HCT116 (cell line): ENCODE data around the gene PDE4D. TPM values are rescaled to one million over a fixed set of nuclear protein-coding genes. Genes with fewer than 3 reads are reported as not detected.
"Not testable (repeated sequence)": the region's sequence is repeated elsewhere in the genome, so short reads cannot be mapped to it uniquely, and the experiment has no call there.

ENCODE experiments used
- ATAC-seq: fragments of 200-7000 bp; cut with Tn5 transposase; 2 replicates; pipeline ENCODE4 v1.9.1; 2020; ENCODE audit warnings: mild to moderate bottlenecking, moderate library complexity
- BruUV-seq: library from RNA; stranded (reverse); fragments of 400-500 nt; replicated peaks from 2 replicates; lab custom pipeline; 2021; lab: Mats Ljungman, UMichigan
- CTCF ChIA-PET: fragments of 300-600 bp; sonication (Branson Sonifier 250); formaldehyde crosslinking; loops from one replicate; lab custom pipeline; 2021; ENCODE audit warnings: antibody characterized with exemption; lab: Charles Lee
- POLR2A ChIA-PET: fragments of 300-600, 350-600 bp; sonication (Branson Sonifier 250); formaldehyde crosslinking; loops from one replicate; lab custom pipeline; 2021; ENCODE audit warnings: antibody characterized with exemption; lab: Charles Lee
- RAD21 ChIA-PET, 2 experiments: fragments of 300-600 bp; sonication (Branson Sonifier 250); formaldehyde crosslinking; loops; one replicate each; lab custom pipeline; 2023; ENCODE audit warnings: low total read pairs in 2 of 2; ENCODE audit not compliant: uncharacterized antibody in 2 of 2, unreplicated experiment in 2 of 2, low non-redundant PET in 1 of 2; lab: Charles Lee
- DNase-seq: peaks from one replicate; pipeline ENCODE4 v3.0.0-alpha.2; 2010; ENCODE audit warnings: low read depth, low spot score
- H2AFZ ChIP-seq: fragments of 200-600 bp; shearing (Covaris generic), sonication (generic); 2 replicates; pipeline ENCODE4 v1.6.1; 2017; ENCODE audit warnings: low read depth, mixed run types, mixed read lengths, antibody characterized with exemption, low read length; ENCODE audit not compliant: poor library complexity, severe bottlenecking
- H3K27ac ChIP-seq: 2 replicates; pipeline ENCODE4 v1.5.1; 2012; ENCODE audit warnings: low read depth, low read length
- H3K27me3 ChIP-seq: fragments of 200-600 bp; sonication (generic); 2 replicates; pipeline ENCODE4 v1.6.1; 2016; ENCODE audit warnings: mixed run types, low read length, mixed read lengths; ENCODE audit not compliant: insufficient read depth
- H3K36me3 ChIP-seq, 2 experiments: fragments of 200-500 bp in 1 of 2; fragments of 200-600 bp in 1 of 2; sonication (Bioruptor generic) in 1 of 2; sonication (generic) in 1 of 2; 2 replicates each; pipeline versions ENCODE4 v1.5.1 to v1.6.1; 2014 to 2016; ENCODE audit warnings: low read length in 2 of 2, inconsistent platforms in 1 of 2, mixed read lengths in 1 of 2, mixed run types in 1 of 2; ENCODE audit not compliant: insufficient read depth in 2 of 2, control insufficient read depth in 1 of 2
- H3K4me1 ChIP-seq, 2 experiments: fragments of 200-600 bp in 1 of 2; sonication (generic) in 1 of 2; 2 replicates each; pipeline versions ENCODE4 v1.5.1 to v1.6.1; 2012 to 2017; ENCODE audit warnings: low read length in 2 of 2, inconsistent platforms in 1 of 2, mild to moderate bottlenecking in 1 of 2, mixed read lengths in 1 of 2, mixed run types in 1 of 2, moderate library complexity in 1 of 2; ENCODE audit not compliant: insufficient read depth in 2 of 2, control insufficient read depth in 1 of 2
- H3K4me2 ChIP-seq: fragments of 200-600 bp; sonication (generic); 2 replicates; pipeline ENCODE4 v1.6.1; 2017; ENCODE audit warnings: mixed run types, low read length, mixed read lengths
- H3K4me3 ChIP-seq, 2 experiments: fragments of 200-600 bp in 1 of 2; sonication (generic) in 1 of 2; replicated peaks in 1 of 2; 2 replicates each; pipeline ENCODE4 v1.5.1; 2011 to 2016; ENCODE audit warnings: low read length in 2 of 2, control low read depth in 1 of 2, low read depth in 1 of 2, mild to moderate bottlenecking in 1 of 2, mixed read lengths in 1 of 2, mixed run types in 1 of 2
- H3K79me2 ChIP-seq: fragments of 200-600 bp; sonication (generic); 2 replicates; pipeline ENCODE4 v1.6.1; 2017; ENCODE audit warnings: mild to moderate bottlenecking, mixed run types, low read length, moderate library complexity, mixed read lengths; ENCODE audit not compliant: insufficient read depth
- H3K9ac ChIP-seq: fragments of 200-600 bp; sonication (generic); 2 replicates; pipeline ENCODE4 v1.6.1; 2016; ENCODE audit warnings: low read length, mixed read lengths
- H3K9me2 ChIP-seq: fragments of 200-600 bp; sonication (generic), shearing (Covaris generic); 2 replicates; pipeline ENCODE4 v1.6.1; 2017; ENCODE audit warnings: mixed run types, mild to moderate bottlenecking, moderate library complexity; ENCODE audit not compliant: insufficient read depth
- H3K9me3 ChIP-seq, 2 experiments: fragments of 200-500 bp in 1 of 2; fragments of 200-600 bp in 1 of 2; sonication (Bioruptor generic) in 1 of 2; sonication (generic) in 1 of 2; 2 replicates each; pipeline ENCODE4 v1.6.1; 2014 to 2017; ENCODE audit warnings: low read length in 2 of 2, mixed read lengths in 2 of 2, inconsistent platforms in 1 of 2, low read depth in 1 of 2, mild to moderate bottlenecking in 1 of 2, mixed run types in 1 of 2, moderate library complexity in 1 of 2; ENCODE audit not compliant: control insufficient read depth in 1 of 2, insufficient read depth in 1 of 2
- H4K20me1 ChIP-seq: fragments of 200-600 bp; sonication (generic), shearing (Covaris generic); 2 replicates; pipeline ENCODE4 v1.6.1; 2017; ENCODE audit warnings: mixed run types, mild to moderate bottlenecking, moderate library complexity; ENCODE audit not compliant: insufficient read depth
- CEBPB ChIP-seq: IDR thresholded peaks from 2 replicates; pipeline ENCODE4 v1.6.1; 2012; ENCODE audit warnings: low read depth
- CTCF ChIP-seq, 3 experiments: fragments of 200-600 bp in 1 of 3; sonication (generic) in 1 of 3; IDR thresholded peaks in 2 of 3; conservative IDR thresholded peaks in 1 of 3; 2 replicates each; pipeline ENCODE4 v1.5.1; 2012 to 2017; ENCODE audit warnings: low read depth in 2 of 3, low read length in 2 of 3, antibody characterized with exemption in 1 of 3, borderline replicate concordance in 1 of 3, control low read depth in 1 of 3, mild to moderate bottlenecking in 1 of 3, mixed read lengths in 1 of 3, mixed run types in 1 of 3, moderate library complexity in 1 of 3; ENCODE audit not compliant: insufficient read depth in 1 of 3
- EGR1 ChIP-seq: IDR thresholded peaks from 2 replicates; pipeline ENCODE4 v1.6.1; 2012; ENCODE audit warnings: low read depth
- ELF1 ChIP-seq: IDR thresholded peaks from 2 replicates; pipeline ENCODE4 v1.6.1; 2012; ENCODE audit warnings: low read depth, borderline replicate concordance
- EZH2phosphoT487 ChIP-seq: fragments of 200-600 bp; IDR thresholded peaks from 2 replicates; pipeline ENCODE4 v1.6.1; 2018; ENCODE audit warnings: antibody characterized with exemption, borderline replicate concordance
- RAD21 ChIP-seq: IDR thresholded peaks from 2 replicates; pipeline ENCODE4 v1.6.1; 2012; ENCODE audit warnings: low read depth, mild to moderate bottlenecking
- ZFX ChIP-seq: fragments of 450-650 bp; IDR thresholded peaks from 2 replicates; pipeline ENCODE4 v1.6.1; 2017
- intact Hi-C: fragments of 100-400 bp; cut with micrococcal nuclease; formaldehyde crosslinking; loops from 2 replicates; pipeline ENCODE4 v1.10.0; 2022
- total RNA-seq: library from RNA; stranded (reverse); gene quantifications from one replicate; pipeline ENCODE4 v1.2.1, GENCODE V29; 2021; ENCODE audit not compliant: unreplicated experiment

PDE4D gene
- total RNA-seq, 1 experiment from 2014 or later: 1.1 TPM

- no peak for ATAC-seq
- H3K9me3 ChIP-seq: no peaks in the 10 kb centered on the region
- no peak overlapping the region for H2AFZ ChIP-seq
- H3K36me3 ChIP-seq: no peaks in the 10 kb centered on the region
- DNase-seq: no peak
- no peaks in the 10 kb centered on the region for H3K4me1 ChIP-seq
- intact Hi-C loops: no loop called here
- RAD21 ChIA-PET: no interaction called here
- POLR2A ChIA-PET: no interaction called here
- no peaks in the 10 kb centered on the region for H3K79me2 ChIP-seq
- no peak overlapping the region for H3K4me2 ChIP-seq
- H3K27ac ChIP-seq: no peak overlapping the region
- peaks cover 11% of the 10 kb centered on the region for H3K27me3 ChIP-seq
- no peak for TF ChIP-seq EGR1
- TF ChIP-seq CEBPB: no peak
- TF ChIP-seq EZH2phosphoT487: no peak
- TF ChIP-seq ZFX: no peak
- no peak overlapping the region for H3K9ac ChIP-seq
- no peak overlapping the region for H3K4me3 ChIP-seq
- CTCF ChIA-PET: no interaction called here
- no TSS peak for BruUV-seq
- no peaks in the 10 kb centered on the region for H4K20me1 ChIP-seq
- no peaks in the 10 kb centered on the region for H3K9me2 ChIP-seq
These were observed 507.8 kb downstream of the PDE4D start for GRCh38 chr5:59385700-59386099.

GRCh38 chr5:59380350-59380951 lies 513.1 kb downstream of the PDE4D start:
- Histone ChIP-seq H3K9me3 (no peaks in the 10 kb centered on the region), H3K79me2 (no peaks in the 10 kb centered on the region), H3K4me2 (no peak overlapping the region), H3K4me1 (no peaks in the 10 kb centered on the region), H3K9ac (no peak overlapping the region), H3K27me3 (no peaks in the 10 kb centered on the region), H3K9me2 (no peaks in the 10 kb centered on the region), H3K36me3 (no peaks in the 10 kb centered on the region), H4K20me1 (no peaks in the 10 kb centered on the region; the same call in 1 of the 2 replicates), H3K4me3 (no peak overlapping the region), H2AFZ (no peak overlapping the region), H3K27ac (no peak overlapping the region)
- intact Hi-C loops: loop anchor here (1.0 kb wide), 1 partner anchor 192 kb away; no protein-coding TSS in a partner anchor
- ChIA-PET RAD21 (interaction anchor here in 1 of 2 experiments (1.2 kb wide), 1 partner anchor 192 kb away, joined by 3 read pairs; no protein-coding TSS in a partner anchor), CTCF (interaction anchor here (0.7 to 2.7 kb wide), 11 partner anchors 11 to 420 kb away, joined by 3 to 61 read pairs (median 4); no protein-coding TSS in a partner anchor), POLR2A (interaction anchor here (1.7 kb wide), 1 partner anchor 192 kb away, joined by 10 read pairs; no protein-coding TSS in a partner anchor)
- BruUV-seq: no TSS peak
- DNase-seq (peak; percentile 37), ATAC-seq (peak; percentile 47; the same call in 1 of the 2 replicates)
- TF ChIP-seq ELF1 (no peak), RAD21 (peak; percentile 50), CTCF (IDR thresholded peaks at IDR 0.05 in 2 of 3, conservative IDR thresholded peaks at IDR 0.05 in 1 of 3; ENCODE audit: borderline replicate concordance in 1 of 3, insufficient read depth in 1 of 3, low read depth in 2 of 3, low read length in 2 of 3) (peak; percentile 25 to 54 (median 47); a peak in 4 of 6 replicates)

- H3K36me3 ChIP-seq, DNase-seq, H3K9me2 ChIP-seq, ATAC-seq, CTCF ChIA-PET, H3K4me3 ChIP-seq, H3K79me2 ChIP-seq, intact Hi-C loops, H4K20me1 ChIP-seq, POLR2A ChIA-PET, RAD21 ChIA-PET, H3K9me3 ChIP-seq, H2AFZ ChIP-seq, BruUV-seq, H3K9ac ChIP-seq, H3K4me2 ChIP-seq, H3K4me1 ChIP-seq, H3K27ac ChIP-seq: not testable (repeated sequence)
- H3K27me3 ChIP-seq: peaks cover 14% of the 10 kb centered on the region
These were observed 519.5 kb downstream of the PDE4D start for GRCh38 chr5:59374036-59374435.
